ENCODE data around the gene KIF1B.

GRCh38 chr1:10196976-10197375 is 13.4 kb upstream of the KIF1B start:
- TF ChIP-seq, protein P1, sequence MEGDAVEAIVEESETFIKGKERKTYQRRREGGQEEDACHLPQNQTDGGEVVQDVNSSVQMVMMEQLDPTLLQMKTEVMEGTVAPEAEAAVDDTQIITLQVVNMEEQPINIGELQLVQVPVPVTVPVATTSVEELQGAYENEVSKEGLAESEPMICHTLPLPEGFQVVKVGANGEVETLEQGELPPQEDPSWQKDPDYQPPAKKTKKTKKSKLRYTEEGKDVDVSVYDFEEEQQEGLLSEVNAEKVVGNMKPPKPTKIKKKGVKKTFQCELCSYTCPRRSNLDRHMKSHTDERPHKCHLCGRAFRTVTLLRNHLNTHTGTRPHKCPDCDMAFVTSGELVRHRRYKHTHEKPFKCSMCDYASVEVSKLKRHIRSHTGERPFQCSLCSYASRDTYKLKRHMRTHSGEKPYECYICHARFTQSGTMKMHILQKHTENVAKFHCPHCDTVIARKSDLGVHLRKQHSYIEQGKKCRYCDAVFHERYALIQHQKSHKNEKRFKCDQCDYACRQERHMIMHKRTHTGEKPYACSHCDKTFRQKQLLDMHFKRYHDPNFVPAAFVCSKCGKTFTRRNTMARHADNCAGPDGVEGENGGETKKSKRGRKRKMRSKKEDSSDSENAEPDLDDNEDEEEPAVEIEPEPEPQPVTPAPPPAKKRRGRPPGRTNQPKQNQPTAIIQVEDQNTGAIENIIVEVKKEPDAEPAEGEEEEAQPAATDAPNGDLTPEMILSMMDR (IDR thresholded peaks at IDR 0.05): no peak
- TF ChIP-seq POLR2AphosphoS5 (IDR thresholded peaks at IDR 0.05) (no peak), POLR2A (IDR thresholded peaks at IDR 0.05) (no peak)

Measured in upper lobe of left lung (tissue), 4 donors.